Hepatocyte (in vitro differentiated cells): Measurements from ENCODE around the gene TMEM35B. TPM values are rescaled to one million over a fixed set of nuclear protein-coding genes. Genes with fewer than 3 reads are reported as not detected.
"Not testable (repeated sequence)": the region's sequence is repeated elsewhere in the genome, so short reads cannot be mapped to it uniquely, and the experiment has no call there.

ENCODE experiments used
- DNase-seq: peaks from one replicate; pipeline ENCODE4 v3.0.0-alpha.2; 2016; ENCODE audit warnings: low spot score
- H2AFZ ChIP-seq: fragments of 200-600 bp; sonication (generic); 2 replicates; pipeline ENCODE4 v1.6.0; 2016; ENCODE audit warnings: antibody characterized with exemption, mild to moderate bottlenecking
- H3K27ac ChIP-seq: fragments of 200-600 bp; sonication (generic); 2 replicates; pipeline ENCODE4 v1.5.1; 2016; ENCODE audit warnings: mild to moderate bottlenecking
- H3K27me3 ChIP-seq: fragments of 200-600 bp; sonication (generic); 2 replicates; pipeline ENCODE4 v1.6.1; 2016
- H3K36me3 ChIP-seq: fragments of 200-600 bp; sonication (generic); replicated peaks from 2 replicates; pipeline ENCODE4 v1.5.1; 2016; ENCODE audit warnings: low read depth; ENCODE audit not compliant: insufficient read depth
- H3K4me1 ChIP-seq: fragments of 200-600 bp; sonication (generic); 2 replicates; pipeline ENCODE4 v1.5.1; 2016; ENCODE audit warnings: mild to moderate bottlenecking, moderate library complexity; ENCODE audit not compliant: insufficient read depth
- H3K4me2 ChIP-seq: fragments of 200-600 bp; sonication (generic); 2 replicates; pipeline ENCODE4 v1.6.0; 2016
- H3K4me3 ChIP-seq: fragments of 200-600 bp; sonication (generic); 2 replicates; pipeline ENCODE4 v1.5.1; 2016; ENCODE audit warnings: mild to moderate bottlenecking
- H3K79me2 ChIP-seq: fragments of 200-600 bp; sonication (generic); 2 replicates; pipeline ENCODE4 v1.6.0; 2017; ENCODE audit warnings: mild to moderate bottlenecking
- H3K9me2 ChIP-seq: fragments of 200-600 bp; sonication (generic); replicated peaks from 2 replicates; pipeline ENCODE4 v1.6.0; 2017; ENCODE audit warnings: mild to moderate bottlenecking; ENCODE audit not compliant: insufficient read depth
- H3K9me3 ChIP-seq: fragments of 200-600 bp; sonication (generic); 2 replicates; pipeline ENCODE4 v1.5.1; 2016; ENCODE audit warnings: low read depth, mild to moderate bottlenecking
- H4K20me1 ChIP-seq: fragments of 200-600 bp; sonication (generic); 2 replicates; pipeline ENCODE4 v1.6.0; 2016; ENCODE audit warnings: mild to moderate bottlenecking; ENCODE audit not compliant: insufficient read depth, poor library complexity, severe bottlenecking
- CTCF ChIP-seq: fragments of 200-600 bp; sonication (generic); IDR thresholded peaks from 2 replicates; pipeline ENCODE4 v1.5.1; 2016; ENCODE audit warnings: antibody characterized with exemption, mild to moderate bottlenecking; ENCODE audit not compliant: poor library complexity
- EZH2 ChIP-seq: fragments of 200-600 bp; sonication (generic); IDR thresholded peaks from 2 replicates; pipeline ENCODE4 v1.6.1; 2016; ENCODE audit warnings: antibody characterized with exemption, mild to moderate bottlenecking, borderline replicate concordance
- EZH2phosphoT487 ChIP-seq: fragments of 200-600 bp; sonication (generic); IDR thresholded peaks from one replicate; pipeline ENCODE4 v1.6.1; 2018; ENCODE audit warnings: antibody characterized with exemption, mild to moderate bottlenecking, low read depth, moderate library complexity; ENCODE audit not compliant: unreplicated experiment, severe bottlenecking
- WGBS: methylation state at CpG from one replicate; pipeline ENCODE4 v1.1.6; 2016; ENCODE audit warnings: low lambda C conversion rate; ENCODE audit errors: missing lambda C conversion rate; 5-methylcytosine and 5-hydroxymethylcytosine counted together
- polyA plus RNA-seq: library from polyadenylated mRNA; unstranded; fragments of >200 nt; fragmentation: Nextera tagmentation; extraction: Ambion mirVana; gene quantifications from 2 replicates; pipeline ENCODE4 v1.2.1, GENCODE V29; 2016
- total RNA-seq: library from RNA; depleted of rRNA; stranded (reverse); fragments of >200 nt; gene quantifications from 2 replicates; pipeline ENCODE4 v1.2.3, GENCODE V29; 2014

The TMEM35B gene
- total and polyA plus RNA-seq, 2 experiments from 2014 or later: 37.5 to 51.8 TPM

- Histone ChIP-seq H3K4me1 (peaks cover 12% of the 10 kb centered on the region), H3K4me2 (no peak overlapping the region), H3K79me2 (peaks cover 6% of the 10 kb centered on the region), H4K20me1 (no peaks in the 10 kb centered on the region), H3K9me2 (no peaks in the 10 kb centered on the region), H3K27me3 (no peaks in the 10 kb centered on the region), H3K4me3 (no peak overlapping the region), H3K27ac (no peak overlapping the region), H3K36me3 (no peaks in the 10 kb centered on the region), H3K9me3 (no peaks in the 10 kb centered on the region), H2AFZ (no peak overlapping the region)
- no peak for DNase-seq
- TF ChIP-seq EZH2 (no peak), CTCF (no peak), EZH2phosphoT487 (no peak)
Observed at GRCh38 chr1:34988581-34988980, 3.4 kb upstream of the TMEM35B start.

GRCh38 chr1:34988147-34988546 is 3.0 kb upstream of the TMEM35B start:
- Histone ChIP-seq H3K9me3 (no peaks in the 10 kb centered on the region), H3K36me3 (no peaks in the 10 kb centered on the region), H2AFZ (no peak overlapping the region), H3K27ac (no peak overlapping the region), H3K4me3 (no peak overlapping the region), H4K20me1 (no peaks in the 10 kb centered on the region), H3K4me1 (peaks cover 13% of the 10 kb centered on the region), H3K9me2 (no peaks in the 10 kb centered on the region), H3K4me2 (no peak overlapping the region), H3K79me2 (peaks cover 9% of the 10 kb centered on the region), H3K27me3 (no peaks in the 10 kb centered on the region)
- WGBS: 92% methylated on average over 2 of the region's 2 CpGs
- TF ChIP-seq EZH2phosphoT487 (no peak), EZH2 (no peak), CTCF (no peak)
- DNase-seq: no peak

GRCh38 chr1:34987018-34987417 is 1.9 kb upstream of the TMEM35B start:
- 93% methylated on average over 2 of the region's 2 CpGs for WGBS
- no peak for DNase-seq
- no peaks in the 10 kb centered on the region for H4K20me1 ChIP-seq
- no peak for TF ChIP-seq CTCF
- TF ChIP-seq EZH2phosphoT487: no peak
- no peak for TF ChIP-seq EZH2
- H3K4me1 ChIP-seq: peaks cover 13% of the 10 kb centered on the region
- no peaks in the 10 kb centered on the region for H3K9me3 ChIP-seq
- no peaks in the 10 kb centered on the region for H3K36me3 ChIP-seq
- no peak overlapping the region for H3K27ac ChIP-seq
- no peaks in the 10 kb centered on the region for H3K27me3 ChIP-seq
- no peak overlapping the region for H2AFZ ChIP-seq
- no peak overlapping the region for H3K4me2 ChIP-seq
- H3K9me2 ChIP-seq: no peaks in the 10 kb centered on the region
- peaks cover 12% of the 10 kb centered on the region for H3K79me2 ChIP-seq
- no peak overlapping the region for H3K4me3 ChIP-seq

GRCh38 chr1:34985609-34985904 is 410 bp upstream of the TMEM35B start:
- Histone ChIP-seq H3K4me3 (peak overlapping the region; percentile 99), H3K27ac (peak overlapping the region; percentile 91), H3K79me2 (peaks cover 16% of the 10 kb centered on the region), H3K4me2 (peak overlapping the region; percentile 94), H2AFZ (peak overlapping the region; percentile 99), H3K4me1 (peaks cover 13% of the 10 kb centered on the region)
- not testable (repeated sequence) for H3K9me3 ChIP-seq, H3K27me3 ChIP-seq, H3K9me2 ChIP-seq, H3K36me3 ChIP-seq, DNase-seq, H4K20me1 ChIP-seq
- 48% methylated on average over 3 of the region's 3 CpGs for WGBS
